Stimulated activated CD4-positive, alpha-beta T cell treated with anti-CD3 and anti-CD28 coated beads, Interleukin-1b, Interleukin-23, amount 100 ng/mL, for 24 hours (primary cell): Measurements from ENCODE around the gene FAM200A.
"Not testable (repeated sequence)": the region's sequence is repeated elsewhere in the genome, so short reads cannot be mapped to it uniquely, and the experiment has no call there.

Source experiments
- DNase-seq, 4 experiments: peaks; one replicate each; pipeline ENCODE4 v3.0.0-alpha.2; 2020; ENCODE audit warnings: low read depth in 4 of 4, low spot score in 1 of 4

Gene FAM200A

DNA sequence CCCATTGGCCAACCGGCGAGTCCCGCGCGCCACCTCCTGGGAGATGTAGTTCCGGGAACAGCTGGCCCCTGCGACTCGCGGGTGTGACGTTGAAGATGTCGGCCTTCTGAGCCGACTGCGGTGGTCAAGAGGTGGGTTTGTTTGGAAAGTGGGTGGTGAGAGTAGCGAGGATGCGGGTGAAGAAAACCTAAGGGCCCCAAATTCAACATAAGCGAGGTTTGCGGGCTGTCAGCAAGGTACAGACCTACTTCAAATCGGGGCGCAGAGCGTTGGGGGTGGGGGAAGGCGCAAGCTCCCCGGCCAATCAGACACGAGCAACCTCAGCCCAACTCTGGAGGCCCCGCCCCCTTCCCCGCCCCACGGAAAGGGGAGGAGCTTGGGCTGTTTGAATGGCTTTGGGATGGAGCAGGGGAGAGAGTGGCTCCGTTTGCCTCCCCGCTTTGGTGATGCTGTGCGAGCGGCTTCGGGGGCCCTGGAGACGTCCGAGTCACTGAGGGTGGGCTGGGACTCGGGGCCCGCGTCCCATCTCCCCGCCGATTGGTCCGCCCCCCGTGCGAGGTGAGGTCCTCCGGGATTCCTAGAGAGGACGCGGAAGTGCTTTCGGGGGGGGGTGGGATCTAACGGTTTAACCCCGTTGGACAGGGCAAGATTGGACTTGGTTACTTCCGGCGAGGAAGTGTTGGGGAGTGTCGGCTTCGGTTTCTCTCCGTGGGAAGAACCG, 47.2 kb downstream of the FAM200A start, which contains the start of gene ZKSCAN5:
Gene ZKSCAN5, plus strand, starts transcription at position 60 of the 721 bp plus-strand sequence. CDS start 1,383 bp downstream, outside the sequence.
- DNase-seq, result peak; percentile 92 to 97 (median 95)

DNA sequence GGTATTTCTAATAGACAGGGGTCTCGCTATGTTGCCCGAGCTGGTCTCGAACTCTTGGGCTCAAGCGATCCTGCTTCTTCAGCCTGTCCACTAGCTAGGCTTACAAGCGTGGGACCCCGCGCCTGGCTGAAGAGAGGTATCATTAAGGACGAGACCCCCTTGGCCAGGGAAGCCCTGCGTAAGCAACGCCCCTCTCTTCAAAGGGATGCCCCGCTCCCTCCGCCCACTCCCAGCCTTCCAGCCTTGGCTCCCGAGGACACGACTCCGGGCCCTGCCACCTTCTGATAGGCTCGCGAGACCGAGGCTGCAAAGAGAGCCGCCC, 47.7 kb downstream of the FAM200A start:
- DNase-seq, result no peak

DNA sequence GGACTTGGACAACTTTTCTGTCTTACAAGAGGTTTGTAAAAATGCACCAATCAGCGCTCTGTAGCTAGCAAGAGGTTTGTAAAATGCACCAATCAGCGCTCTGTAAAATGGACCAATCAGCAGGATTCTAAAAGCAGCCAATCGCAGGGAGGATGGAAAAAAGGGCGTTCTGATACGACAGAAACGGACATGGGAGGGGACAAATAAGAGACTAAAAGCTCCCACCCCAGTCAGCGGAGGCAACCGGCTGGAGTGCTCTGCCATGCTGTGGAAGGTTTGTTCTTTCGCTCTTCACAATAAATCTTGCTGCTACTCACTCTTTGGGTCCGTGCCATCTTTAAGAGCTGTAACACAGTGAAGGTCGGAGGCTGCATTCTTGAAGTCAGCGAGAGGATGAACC, 50.7 kb downstream of the FAM200A start:
- DNase-seq, result not testable (repeated sequence)

DNA sequence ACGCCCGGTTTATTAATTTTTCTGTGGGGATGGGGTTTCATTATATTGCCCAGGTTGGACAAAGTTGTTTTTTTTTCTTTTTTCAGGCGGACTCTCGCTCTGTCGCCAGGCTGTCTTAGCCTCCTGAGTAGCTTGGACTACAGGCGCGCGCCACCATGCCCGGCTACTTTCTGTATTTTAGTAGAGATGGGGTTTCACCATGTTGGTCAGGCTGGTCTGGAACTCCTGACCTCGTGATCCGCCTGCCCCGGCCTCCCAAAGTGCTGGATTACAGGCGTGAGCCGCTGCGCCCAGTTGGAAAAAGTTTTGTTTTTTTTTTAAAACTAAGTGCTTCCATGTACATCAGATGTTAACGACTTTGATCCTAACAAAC, 51.3 kb downstream of the FAM200A start:
- no peak for DNase-seq

DNA sequence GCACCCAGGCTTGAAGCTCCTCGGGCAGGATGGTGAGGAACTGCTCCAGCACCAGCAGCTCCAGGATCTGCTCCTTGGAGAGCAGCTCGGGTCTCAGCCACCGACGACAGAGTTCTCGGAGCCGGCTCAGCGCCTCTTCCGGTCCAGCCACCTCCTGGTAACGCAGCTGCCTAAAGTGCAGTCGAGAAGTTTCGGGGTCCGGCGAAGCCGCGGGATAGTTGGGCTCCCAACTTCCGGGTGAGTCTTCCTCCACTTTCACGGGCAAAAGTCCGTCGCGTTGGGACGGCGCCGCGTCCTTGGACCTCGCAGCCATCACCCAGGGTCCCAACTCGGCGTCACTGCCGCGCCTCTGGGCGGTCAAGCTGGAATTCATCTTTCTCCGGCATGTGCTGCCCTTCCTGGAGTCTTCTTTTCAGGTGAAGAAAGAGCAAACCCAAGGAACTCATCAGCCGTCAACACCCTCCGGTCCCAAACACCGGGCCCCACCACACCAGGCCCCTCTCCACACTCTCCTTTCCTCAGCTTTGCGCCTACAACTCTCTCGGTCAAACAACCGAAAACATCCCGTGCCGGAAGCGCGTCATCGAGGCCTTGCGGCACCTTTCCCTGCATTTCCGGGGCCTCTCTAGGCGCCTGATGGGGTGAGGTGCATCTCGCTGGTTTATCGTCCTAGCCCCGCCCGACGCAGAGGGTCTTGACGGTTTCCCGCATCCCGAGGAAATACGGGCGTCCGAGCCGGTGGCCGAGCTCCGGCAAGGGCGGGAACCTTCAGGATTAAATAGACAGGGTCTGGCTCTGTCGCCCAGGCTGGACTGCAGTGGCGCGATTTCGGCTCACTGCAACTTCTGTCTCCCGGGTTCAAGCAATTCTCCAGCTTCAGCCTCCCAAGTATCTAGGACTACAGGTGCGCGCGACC, 51.9 kb downstream of the FAM200A start, which contains the start of gene ZNF394:
Gene ZNF394, minus strand, starts transcription at position 561 of the 916 bp plus-strand sequence. Its CDS starts 188 bp downstream, at position 373.
- DNase-seq, result peak; percentile 70 to 84 (median 82)

DNA sequence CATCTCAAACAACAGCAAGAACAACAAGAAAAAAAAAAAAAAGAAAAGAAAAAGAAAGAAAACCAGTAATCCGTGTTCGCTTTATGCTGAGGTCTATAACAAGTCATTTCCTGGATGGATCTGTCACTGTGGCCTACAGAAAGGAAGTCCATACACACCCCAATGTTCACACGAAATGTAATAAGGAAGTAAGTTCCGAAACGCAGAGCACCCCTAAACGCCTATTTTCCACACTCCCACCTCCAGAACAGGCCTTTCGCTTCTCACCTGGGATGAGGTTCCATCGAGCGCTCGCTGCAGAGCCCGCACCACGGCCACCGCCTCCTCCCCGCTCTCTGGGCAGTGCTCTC, 52.6 kb downstream of the FAM200A start:
- no peak for DNase-seq

DNA sequence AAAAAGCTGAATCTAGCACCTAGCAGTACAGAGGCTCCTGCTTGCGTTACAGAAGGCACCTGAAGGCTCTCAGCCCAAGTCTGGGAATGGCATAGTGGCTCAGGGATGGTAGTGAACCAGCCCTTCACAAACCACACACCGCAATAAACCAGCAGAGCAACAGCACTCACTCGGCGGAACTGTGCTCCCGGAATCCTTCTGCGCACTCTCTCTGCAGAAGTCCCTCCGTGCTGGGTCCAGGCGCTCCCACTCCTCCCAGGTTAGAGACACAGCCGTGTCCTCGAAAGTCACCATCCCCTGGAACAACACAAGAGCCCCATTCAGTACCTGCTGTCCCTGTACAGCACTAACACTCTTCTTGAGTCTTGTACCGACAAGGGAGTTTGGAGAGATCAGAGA, 53.4 kb downstream of the FAM200A start:
- DNase-seq, result no peak

DNA sequence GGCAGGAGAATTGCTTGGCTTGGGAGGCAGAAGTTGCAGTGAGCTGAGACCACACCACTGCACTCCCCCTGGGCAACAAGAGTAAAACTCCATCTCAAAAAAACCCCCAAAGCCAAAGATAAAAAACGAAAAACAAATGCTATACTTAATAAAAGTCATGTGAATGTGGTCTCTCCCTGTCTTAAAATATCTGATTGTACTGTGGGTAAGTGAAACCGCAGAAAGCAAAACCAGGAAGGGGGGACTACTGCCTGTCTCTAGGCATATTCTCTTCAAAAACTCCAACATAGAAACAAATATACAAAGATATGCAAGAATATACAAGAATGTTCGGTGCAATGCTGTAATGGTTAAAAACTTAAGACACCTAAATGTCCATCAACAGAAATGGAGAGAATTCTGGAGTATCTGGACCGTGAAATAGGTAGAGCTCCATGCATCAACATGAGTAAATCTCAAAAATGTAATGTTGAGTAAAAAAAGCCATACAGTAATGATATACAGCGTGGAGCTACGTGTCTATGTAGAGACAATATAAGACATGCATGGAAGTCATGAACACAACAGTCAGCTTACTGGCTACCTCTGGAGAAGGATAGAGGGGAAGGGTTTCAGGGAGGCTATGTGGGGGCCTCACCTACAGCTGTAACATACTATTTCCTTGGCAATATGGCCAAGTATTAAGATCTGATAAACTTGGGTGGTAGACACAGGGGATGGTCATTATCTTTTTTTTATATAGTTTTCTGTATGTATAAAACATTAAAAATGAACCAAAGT, 54.0 kb downstream of the FAM200A start:
- DNase-seq, result no peak
